H1 (cell line): ENCODE data around the gene FSCN2.

Experiments
- CTCF ChIP-seq, 3 experiments: IDR thresholded peaks; 1 replicate in 2 of 3; 2 replicates in 1 of 3; pipeline versions ENCODE4 v1.5.1 to v1.6.1; 2011; ENCODE audit warnings: low read length in 3 of 3, mild to moderate bottlenecking in 3 of 3, inconsistent platforms in 2 of 3, low read depth in 1 of 3, moderate library complexity in 1 of 3; ENCODE audit not compliant: insufficient read depth in 1 of 3; ENCODE audit errors: control extremely low read depth in 1 of 3
- EP300 ChIP-seq, 2 experiments: IDR thresholded peaks; 1 replicate in 1 of 2; 2 replicates in 1 of 2; pipeline ENCODE4 v1.6.1; 2011 to 2012; ENCODE audit warnings: low read depth in 2 of 2, low read length in 2 of 2, mild to moderate bottlenecking in 2 of 2, borderline replicate concordance in 1 of 2, inconsistent platforms in 1 of 2, moderate library complexity in 1 of 2
- GABPA ChIP-seq: IDR thresholded peaks from 2 replicates; pipeline ENCODE4 v1.6.1; 2011; ENCODE audit warnings: mild to moderate bottlenecking, low read length, moderate library complexity, borderline replicate concordance; ENCODE audit not compliant: insufficient read depth
- HDAC6 ChIP-seq: IDR thresholded peaks from one replicate; pipeline ENCODE4 v1.7.1; 2012; ENCODE audit warnings: low read depth, mild to moderate bottlenecking, inconsistent platforms, low read length, moderate library complexity
- POLR2A ChIP-seq, 2 experiments: IDR thresholded peaks; 1 replicate in 1 of 2; 2 replicates in 1 of 2; pipeline ENCODE4 v1.6.1; 2011; ENCODE audit warnings: low read depth in 2 of 2, low read length in 2 of 2, mild to moderate bottlenecking in 2 of 2; ENCODE audit errors: control extremely low read depth in 1 of 2
- TAF1 ChIP-seq: IDR thresholded peaks from 2 replicates; pipeline ENCODE4 v1.6.1; 2011; ENCODE audit warnings: mild to moderate bottlenecking, low read depth, low read length
- ZNF274 ChIP-seq: IDR thresholded peaks from 2 replicates; pipeline ENCODE4 v1.7.0; 2012; ENCODE audit warnings: low read length, borderline replicate concordance; ENCODE audit errors: extremely low read depth

- TF ChIP-seq CTCF (IDR thresholded peaks at IDR 0.05; ENCODE audit: control extremely low read depth in 1 of 3, insufficient read depth in 1 of 3, low read depth in 1 of 3, low read length in 3 of 3) (no peak), POLR2A (IDR thresholded peaks at IDR 0.05; ENCODE audit: control extremely low read depth in 1 of 2, low read depth in 2 of 2, low read length in 2 of 2) (no peak), EP300 (IDR thresholded peaks at IDR 0.05; ENCODE audit: borderline replicate concordance in 1 of 2, low read depth in 2 of 2, low read length in 2 of 2) (no peak), TAF1 (no peak), HDAC6 (no peak), GABPA (no peak), ZNF274 (no peak)
Measured at GRCh38 chr17:81545160-81545949, 17.2 kb downstream of the FSCN2 start.
